ENCODE results near the gene DAPP1.

GRCh38 chr4:99853190-99853589, 36.6 kb downstream of the DAPP1 start:
- no peak for TF ChIP-seq MYC (IDR thresholded peaks at IDR 0.05; ENCODE audit: borderline replicate concordance, low read length)
- no peak for TF ChIP-seq CTCF (IDR thresholded peaks at IDR 0.05)
- no peak for TF ChIP-seq CHD2 (IDR thresholded peaks at IDR 0.05; ENCODE audit: low read length, partially characterized antibody)
- no peak for TF ChIP-seq HDAC2 (IDR thresholded peaks at IDR 0.05)
- TF ChIP-seq ZFP36 (IDR thresholded peaks at IDR 0.05; ENCODE audit: borderline replicate concordance, partially characterized antibody) = no peak
- no peak for TF ChIP-seq POLR2A (IDR thresholded peaks at IDR 0.05; ENCODE audit: low read length)
- TF ChIP-seq CBX2 (IDR thresholded peaks at IDR 0.05; ENCODE audit: borderline replicate concordance, low read depth) = no peak
- no peak for TF ChIP-seq RFX5 (IDR thresholded peaks at IDR 0.05)
- TF ChIP-seq RCOR1 (IDR thresholded peaks at IDR 0.05; ENCODE audit: low read depth, low read length) = no peak
- TF ChIP-seq FOXS1 (CRISPR knock-in tag; IDR thresholded peaks at IDR 0.05) = no peak
- no peak for TF ChIP-seq NPAS2 (CRISPR knock-in tag; IDR thresholded peaks at IDR 0.05; ENCODE audit: borderline replicate concordance)

Data from A549 (cell line).